SK-N-DZ (cell line): ENCODE data around the gene LMOD1.
"Not testable (repeated sequence)": the region's sequence is repeated elsewhere in the genome, so short reads cannot be mapped to it uniquely, and the experiment has no call there.

Experiments
- DNase-seq: peaks from one replicate; pipeline ENCODE4 v3.0.0-alpha.2; 2015; ENCODE audit warnings: low spot score
- small RNA-seq, 2 experiments: library from RNA; depleted of rRNA; stranded (forward); fragments of <200 nt; gene quantifications; one replicate each; pipeline ENCODE3, GENCODE V24; 2014

The LMOD1 gene

DNA sequence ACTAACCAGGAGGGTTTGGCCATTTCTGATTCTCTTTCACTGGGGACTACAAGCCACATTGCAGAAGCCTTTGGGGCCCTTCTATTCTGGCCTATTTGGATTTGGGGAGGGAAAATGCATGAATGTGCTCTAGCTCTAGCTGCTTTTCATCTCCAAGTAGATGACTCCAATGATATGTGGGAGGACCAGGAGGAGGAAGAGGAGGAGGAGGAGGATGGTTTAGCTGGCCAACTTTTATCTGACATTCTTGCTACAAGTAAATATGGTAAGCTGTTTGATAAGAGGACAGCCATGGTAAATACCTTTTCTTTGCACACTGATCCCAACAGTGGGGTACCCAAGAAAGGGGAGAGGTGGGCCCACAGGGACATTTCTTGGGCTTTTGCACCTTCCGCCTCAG lies 71.7 kb downstream of the LMOD1 start:
- no peak for DNase-seq

DNA sequence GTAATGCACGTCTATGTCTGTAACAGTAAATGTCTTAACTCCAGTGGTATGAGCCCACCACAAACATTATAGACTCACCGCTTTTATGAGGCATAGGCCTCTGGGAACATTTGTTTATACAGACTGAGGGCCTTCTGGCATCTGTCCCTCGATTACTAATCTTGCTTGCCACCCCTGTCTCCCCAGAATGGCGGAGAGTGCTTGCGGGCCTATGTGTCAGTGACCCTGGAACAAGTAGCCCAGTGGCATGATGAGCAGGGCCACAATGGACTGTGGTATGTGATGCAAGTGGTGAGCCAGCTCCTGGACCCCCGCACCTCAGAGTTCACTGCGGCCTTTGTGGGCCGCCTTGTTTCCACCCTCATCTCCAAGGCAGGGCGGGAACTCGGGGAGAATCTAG lies 76.0 kb downstream of the LMOD1 start:
- no peak for DNase-seq

DNA sequence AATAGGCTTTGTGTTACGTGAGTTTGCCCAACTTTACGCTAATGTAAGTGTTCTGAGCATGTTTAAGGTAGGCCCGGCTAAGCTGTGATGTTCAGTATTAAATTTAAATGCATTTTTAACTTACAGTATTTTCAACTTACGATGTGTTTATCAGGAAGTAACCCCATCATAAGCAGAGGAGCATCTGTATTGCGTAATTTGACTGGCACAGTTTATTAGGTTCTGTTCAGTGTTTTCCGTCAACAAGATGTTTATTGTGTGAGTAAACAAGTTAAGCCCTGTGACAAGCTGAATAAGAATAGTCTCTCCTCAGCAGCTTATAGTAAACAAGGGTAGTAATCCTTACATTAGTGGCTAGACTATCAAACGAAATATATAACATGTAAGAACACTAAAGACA lies 84.9 kb downstream of the LMOD1 start:
- DNase-seq = no peak

DNA sequence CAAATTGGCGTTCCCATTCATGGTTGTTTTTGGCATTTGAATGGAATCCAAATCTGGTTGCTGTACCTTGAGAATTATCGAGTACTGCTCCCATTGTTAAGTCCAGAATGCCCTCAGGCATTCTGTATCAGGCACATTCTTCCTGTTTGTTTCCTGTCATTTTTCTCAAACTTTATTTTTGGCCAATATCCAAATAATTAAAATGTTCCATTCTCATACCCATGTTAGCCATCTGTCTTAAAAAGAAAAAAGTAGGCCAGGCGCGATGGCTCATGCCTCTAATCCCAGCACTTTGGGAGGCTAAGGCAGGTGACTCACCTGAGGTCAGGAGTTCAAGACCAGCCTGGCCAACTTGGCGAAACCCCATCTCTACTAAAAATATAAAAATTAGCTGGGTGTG lies 86.9 kb downstream of the LMOD1 start:
- DNase-seq = no peak

DNA sequence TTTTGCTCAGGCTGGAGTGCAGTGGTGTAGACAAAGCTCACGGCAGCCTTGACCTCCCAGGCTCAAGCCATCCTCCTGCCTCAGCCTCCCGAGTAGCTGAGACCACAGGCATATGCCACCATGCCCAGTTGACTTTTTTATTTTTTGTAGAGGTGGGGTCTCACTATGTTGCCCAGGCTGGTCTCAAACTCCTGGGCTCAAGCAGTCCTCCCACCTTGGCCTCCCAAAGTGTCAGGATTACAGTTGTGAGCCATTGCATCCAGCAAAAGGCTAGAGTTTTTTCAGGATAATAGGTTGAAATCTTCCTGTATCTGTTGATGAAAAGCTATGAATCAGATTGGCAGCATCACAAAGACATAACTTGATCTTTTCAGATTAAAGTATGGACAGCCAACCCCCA lies 89.6 kb downstream of the LMOD1 start:
- DNase-seq = not testable (repeated sequence)

DNA sequence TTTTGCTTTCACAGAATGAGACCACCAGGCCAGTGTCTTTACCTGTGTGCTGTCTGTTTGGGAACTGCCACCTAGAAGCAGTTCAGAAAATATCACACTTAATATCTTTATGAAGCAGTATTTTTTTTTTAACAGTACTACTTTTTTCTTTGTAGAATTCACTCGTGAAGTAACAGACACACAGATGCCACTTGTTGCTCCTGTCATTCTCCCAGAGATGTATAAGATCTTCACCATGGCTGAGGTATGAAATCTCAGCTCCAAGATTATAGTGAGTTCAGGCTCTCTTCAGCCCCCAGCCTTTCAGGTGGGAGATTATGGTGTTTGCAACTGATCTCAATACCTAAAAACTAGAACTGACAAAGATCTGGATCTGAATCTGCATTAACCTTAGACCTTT lies 94.4 kb downstream of the LMOD1 start:
- no peak for DNase-seq

DNA sequence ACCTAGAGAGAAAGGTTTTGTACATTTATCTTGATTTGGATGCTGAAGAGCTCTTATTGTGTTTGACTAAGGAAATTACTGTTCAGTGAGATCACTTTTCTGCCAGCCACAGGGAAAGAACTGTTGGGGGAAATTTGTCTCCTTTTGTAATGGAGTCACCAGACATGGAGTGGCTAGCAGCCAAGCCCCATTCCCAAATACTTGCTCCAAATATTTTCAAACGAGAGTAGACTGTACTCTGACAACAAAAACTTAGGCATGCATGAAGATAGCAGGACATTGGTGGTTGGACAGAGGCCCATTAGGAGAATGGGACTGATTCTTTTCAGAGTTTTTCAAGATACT lies 96.3 kb downstream of the LMOD1 start:
- DNase-seq = no peak

DNA sequence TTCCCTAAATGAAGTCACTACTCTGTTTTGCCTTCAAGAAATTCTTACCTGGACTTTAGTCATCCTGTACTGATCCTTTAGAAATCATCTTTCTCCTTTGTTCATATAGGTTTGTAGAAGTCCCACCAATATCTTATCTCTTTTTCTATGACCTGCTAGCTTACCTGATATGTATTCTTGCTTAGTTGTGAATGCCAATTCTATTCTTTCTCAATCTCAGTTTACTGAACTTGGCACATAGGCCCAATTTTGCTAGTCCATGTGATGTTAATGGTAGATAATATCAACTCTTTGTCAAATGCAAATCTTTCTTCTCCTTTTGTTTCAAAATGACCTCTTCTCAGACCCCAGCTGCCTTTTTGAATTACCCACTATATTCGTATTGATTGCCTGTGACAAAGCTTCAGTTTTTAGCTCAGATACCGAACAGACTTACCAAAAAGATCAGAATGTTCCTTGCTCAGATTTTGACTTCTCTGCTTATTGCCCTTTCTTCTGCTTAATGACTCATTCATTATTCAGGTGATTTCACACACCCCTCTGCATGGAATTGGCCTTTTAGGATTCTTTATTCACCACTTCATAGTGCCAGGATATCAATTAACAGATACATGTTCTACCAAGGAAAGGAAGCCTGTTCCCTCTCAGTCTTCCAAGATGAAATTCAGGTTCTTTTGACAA lies 96.8 kb downstream of the LMOD1 start:
- DNase-seq = no peak

DNA sequence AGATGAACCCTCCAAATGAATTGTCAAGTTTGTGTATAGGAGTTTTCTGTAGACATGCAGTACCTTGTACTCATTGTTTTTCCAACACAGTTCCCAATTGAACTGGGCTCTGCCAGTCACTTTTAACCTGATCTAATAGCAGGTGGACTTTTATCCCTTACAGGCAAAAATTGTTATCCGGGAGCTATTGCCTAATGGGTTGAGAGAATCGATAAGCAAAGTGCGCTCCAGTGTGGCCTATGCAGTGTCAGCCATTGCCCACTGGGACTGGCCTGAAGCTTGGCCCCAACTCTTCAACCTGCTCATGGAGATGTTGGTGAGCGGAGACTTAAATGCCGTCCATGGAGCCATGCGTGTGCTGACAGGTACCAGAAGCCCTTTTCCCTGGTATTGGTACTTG lies 98.1 kb downstream of the LMOD1 start:
- DNase-seq = no peak

DNA sequence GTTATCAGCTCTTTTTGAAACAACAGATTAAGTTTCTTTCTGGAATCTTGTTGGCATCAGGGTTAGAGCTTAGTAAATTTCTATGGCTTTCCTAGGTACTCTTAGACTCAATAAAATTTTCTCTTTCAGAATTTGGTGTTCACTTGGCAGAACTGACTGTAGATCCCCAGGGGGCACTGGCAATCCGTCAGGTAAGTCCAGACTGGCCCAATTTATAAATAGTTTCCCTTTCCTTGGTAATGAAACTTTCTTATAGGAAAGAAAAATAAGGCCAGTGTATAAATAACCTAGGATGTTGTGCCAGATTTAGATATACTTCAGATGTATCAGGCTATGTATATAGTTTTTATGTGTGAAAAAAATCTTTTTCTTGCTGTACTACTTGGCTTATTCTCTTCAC lies 99.2 kb downstream of the LMOD1 start:
- no peak for DNase-seq

Small RNA genes within 50 kb of the gene (small RNA-seq; reads per million reads assigned to genes)
- gene MIR6739 (0.03 to 0.09 reads per million in 2 experiments), gene RF00156 (0.03 to 0.04 reads per million in 2 experiments)
